Omental fat pad (tissue), 4 donors: ENCODE measurements around the gene BAX. TPM values are rescaled to one million over a fixed set of nuclear protein-coding genes. Genes with fewer than 3 reads are reported as not detected.

Source experiments
- ATAC-seq: fragments of 150-250 bp; one replicate; pipeline ENCODE4 v1.9.1; 2016; ENCODE audit warnings: mild to moderate bottlenecking, moderate library complexity; ENCODE audit not compliant: low FRiP score
- DNase-seq: peaks from one replicate; pipeline ENCODE4 v3.0.0-alpha.2; 2019; ENCODE audit warnings: low spot score
- CTCF ChIP-seq, 3 donors: fragments of 450-650 bp; IDR thresholded peaks; one replicate each; pipeline ENCODE4 v1.5.1; 2016 to 2017; ENCODE audit warnings: antibody characterized with exemption in 3 of 3, mild to moderate bottlenecking in 3 of 3, moderate library complexity in 2 of 3
- total RNA-seq, 4 donors: library from RNA; depleted of rRNA; stranded (reverse); fragments of >200 nt; gene quantifications; one replicate each; pipeline ENCODE4 v1.1.0, GENCODE V29; 2016

Gene BAX
- total RNA-seq, 4 donors from 2014 or later = 26.4 to 64.2 (median 37.3) TPM

- no peak for TF ChIP-seq CTCF (IDR thresholded peaks at IDR 0.05)
- DNase-seq (no peak), ATAC-seq (no peak)
Measured at GRCh38 chr19:48962029-48962848, 7.6 kb downstream of the BAX start.

GRCh38 chr19:48962849-48963165 is 8.1 kb downstream of the BAX start:
- TF ChIP-seq CTCF (IDR thresholded peaks at IDR 0.05) = no peak
- ATAC-seq = no peak
- DNase-seq = no peak

DNA sequence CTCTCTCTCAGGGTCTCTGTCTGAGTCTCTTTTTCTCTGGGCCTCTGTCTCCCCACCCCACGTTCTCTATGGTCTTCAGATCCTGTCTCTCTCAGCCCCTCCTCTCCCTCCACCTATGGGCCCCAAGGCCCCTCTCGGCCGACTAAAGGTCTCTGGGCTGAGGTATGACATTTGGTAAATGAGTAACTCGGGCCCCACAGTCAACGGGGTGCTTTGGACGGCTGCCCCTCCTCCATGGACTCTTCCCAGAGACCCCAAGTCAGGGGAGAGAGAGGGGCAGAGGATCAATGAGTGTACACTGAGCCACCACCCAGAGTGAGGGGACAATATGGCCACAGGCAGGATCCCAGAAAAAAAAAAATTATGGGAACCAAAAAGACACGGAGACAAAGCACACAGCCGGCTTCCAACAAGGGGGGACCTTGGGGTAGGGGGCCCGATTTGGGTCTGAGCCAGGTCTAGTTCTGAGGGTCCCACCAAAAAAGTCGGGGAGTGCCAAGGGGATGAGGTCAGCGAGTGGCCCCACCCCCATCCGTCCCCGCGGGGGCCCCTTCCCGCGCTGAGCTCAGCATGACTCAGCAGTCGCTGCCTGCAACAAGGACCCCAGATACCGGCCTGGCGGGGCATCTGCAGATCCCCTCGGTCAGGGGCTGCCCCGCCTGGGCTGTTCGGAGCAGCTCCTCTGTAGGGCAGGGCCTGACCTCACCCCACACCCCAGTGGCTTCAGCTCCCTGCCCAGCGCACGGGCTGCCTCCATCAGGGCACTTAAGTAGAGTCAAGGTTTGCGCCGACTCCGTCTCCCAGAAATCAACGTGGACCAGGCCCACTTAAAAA is 8.9 kb downstream of the BAX start:
- no peak for TF ChIP-seq CTCF (IDR thresholded peaks at IDR 0.05)
- peak; percentile 79 for DNase-seq
- peak; percentile 12 for ATAC-seq

GRCh38 chr19:48964205-48965039 is 9.7 kb downstream of the BAX start:
- DNase-seq (no peak), ATAC-seq (no peak)

GRCh38 chr19:48965040-48965805 is 10.5 kb downstream of the BAX start, which contains the start of gene FTL:
FTL (plus strand) TSS chr19:48965309; CDS start chr19:48965508, 199 bp downstream.
- no peak for TF ChIP-seq CTCF (IDR thresholded peaks at IDR 0.05)

More at GRCh38 chr19:48964205-48965039, 9.7 kb downstream of the BAX start:
- TF ChIP-seq CTCF (IDR thresholded peaks at IDR 0.05) = no peak

More at GRCh38 chr19:48965040-48965805, 10.5 kb downstream of the BAX start, which contains the start of gene FTL:
- DNase-seq = peak; percentile 99
- ATAC-seq = peak; percentile 83
